HEK293T (cell line): ENCODE data around the gene SPSB4.

Experiments
- CTCF ChIA-PET: fragments of 350-600 bp; formaldehyde crosslinking; extraction: SDS; loops from one replicate; lab custom pipeline; 2021; ENCODE audit warnings: antibody characterized with exemption, inconsistent platforms; lab: Yijun Ruan, JAX
- POLR2A ChIA-PET: fragments of 350-600 bp; formaldehyde crosslinking; extraction: SDS; loops from one replicate; lab custom pipeline; 2020; ENCODE audit warnings: antibody characterized with exemption, inconsistent platforms; lab: Yijun Ruan, JAX
- DNase-seq: peaks from one replicate; pipeline ENCODE4 v3.0.0; 2012; ENCODE audit warnings: mixed read lengths; ENCODE audit errors: extremely low spot score
- ARNT ChIP-seq: fragments of 450-650 bp; IDR thresholded peaks from 2 replicates; pipeline ENCODE4 v1.6.1; 2017; ENCODE audit warnings: mild to moderate bottlenecking
- BHLHE40 ChIP-seq: fragments of 450-650 bp; IDR thresholded peaks from 2 replicates; pipeline ENCODE4 v1.6.1; 2016; ENCODE audit warnings: mild to moderate bottlenecking, moderate library complexity, borderline replicate concordance
- CTBP1 ChIP-seq: fragments of 450-650 bp; IDR thresholded peaks from 2 replicates; pipeline ENCODE4 v1.6.1; 2016; ENCODE audit warnings: borderline replicate concordance
- ELF4 ChIP-seq: fragments of 450-650 bp; IDR thresholded peaks from 2 replicates; pipeline ENCODE4 v1.6.1; 2017; ENCODE audit warnings: antibody characterized with exemption
- FOXA1 ChIP-seq: fragments of 450-650 bp; IDR thresholded peaks from 2 replicates; pipeline ENCODE4 v1.6.1; 2016; ENCODE audit warnings: mild to moderate bottlenecking
- FOXK2 ChIP-seq: fragments of 450-650 bp; IDR thresholded peaks from 2 replicates; pipeline ENCODE4 v1.6.1; 2016; ENCODE audit warnings: mild to moderate bottlenecking
- FOXM1 ChIP-seq: fragments of 450-650 bp; IDR thresholded peaks from 2 replicates; pipeline ENCODE4 v1.6.1; 2017; ENCODE audit warnings: mild to moderate bottlenecking, borderline replicate concordance
- HDGF ChIP-seq: fragments of 450-650 bp; IDR thresholded peaks from 2 replicates; pipeline ENCODE4 v1.6.1; 2017; ENCODE audit warnings: antibody characterized with exemption, borderline replicate concordance
- L3MBTL2 ChIP-seq: fragments of 450-650 bp; conservative IDR thresholded peaks from 2 replicates; pipeline ENCODE4 v1.6.1; 2016; ENCODE audit warnings: mild to moderate bottlenecking
- LEF1 ChIP-seq: fragments of 450-650 bp; IDR thresholded peaks from 2 replicates; pipeline ENCODE4 v1.6.1; 2017; ENCODE audit warnings: mild to moderate bottlenecking, borderline replicate concordance
- NFRKB ChIP-seq: fragments of 450-650 bp; IDR thresholded peaks from 2 replicates; pipeline ENCODE4 v1.6.1; 2016; ENCODE audit warnings: mild to moderate bottlenecking, moderate library complexity
- PKNOX1 ChIP-seq: fragments of 450-650 bp; IDR thresholded peaks from 2 replicates; pipeline ENCODE4 v1.6.1; 2016
- SP1 ChIP-seq: fragments of 450-650 bp; IDR thresholded peaks from 2 replicates; pipeline ENCODE4 v1.6.1; 2017
- SUZ12 ChIP-seq: fragments of 450-650 bp; IDR thresholded peaks from 2 replicates; pipeline ENCODE4 v1.6.1; 2016; ENCODE audit warnings: mild to moderate bottlenecking
- TARDBP ChIP-seq: fragments of 450-650 bp; IDR thresholded peaks from 2 replicates; pipeline ENCODE4 v1.6.1; 2016
- ZNF384 ChIP-seq: fragments of 450-650 bp; IDR thresholded peaks from 2 replicates; pipeline ENCODE4 v1.6.1; 2016

The SPSB4 gene

DNA sequence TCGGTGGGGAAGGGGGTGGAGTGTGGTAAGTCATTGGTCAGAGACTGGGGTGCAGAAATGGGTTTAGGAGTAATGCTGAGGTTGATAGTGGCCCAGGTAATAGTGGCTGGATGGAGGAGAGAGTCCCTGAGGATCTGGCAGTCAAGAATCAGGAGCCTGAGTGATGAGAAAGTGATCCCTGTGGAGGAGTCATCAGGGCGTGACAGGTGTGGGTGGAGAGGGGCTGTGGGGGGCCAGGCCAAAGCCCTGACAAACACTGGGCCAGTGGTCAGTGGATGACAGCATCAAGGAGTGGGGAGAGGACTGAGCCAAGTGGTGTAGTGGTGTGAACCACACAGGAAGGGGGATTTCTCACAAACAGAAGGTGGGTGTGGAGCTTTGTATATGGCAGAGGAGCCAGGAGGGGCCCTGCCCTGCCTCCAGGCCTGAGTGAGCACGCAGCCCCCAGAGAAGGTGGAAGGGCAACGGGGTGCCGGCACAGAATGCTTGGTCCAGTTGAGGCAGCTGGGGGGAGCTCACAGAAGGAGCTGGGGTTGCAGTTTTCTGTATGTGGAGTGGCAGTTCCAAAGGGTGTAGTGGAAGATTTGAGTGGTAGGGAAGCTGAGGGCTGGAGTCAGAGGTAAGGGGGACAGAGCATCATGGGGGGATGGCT, 77.1 kb downstream of the SPSB4 start:
- CTCF ChIA-PET = interaction anchor here (1.0 to 1.4 kb wide), 3 partner anchors 13 to 23 kb away, joined by 3 to 10 read pairs (median 4); no protein-coding TSS in a partner anchor
- POLR2A ChIA-PET = no interaction called here
- TF ChIP-seq ARNT (no peak), FOXM1 (no peak), SUZ12 (no peak), PKNOX1 (no peak), ZNF384 (no peak), SP1 (no peak), BHLHE40 (no peak)
- DNase-seq = no peak

DNA sequence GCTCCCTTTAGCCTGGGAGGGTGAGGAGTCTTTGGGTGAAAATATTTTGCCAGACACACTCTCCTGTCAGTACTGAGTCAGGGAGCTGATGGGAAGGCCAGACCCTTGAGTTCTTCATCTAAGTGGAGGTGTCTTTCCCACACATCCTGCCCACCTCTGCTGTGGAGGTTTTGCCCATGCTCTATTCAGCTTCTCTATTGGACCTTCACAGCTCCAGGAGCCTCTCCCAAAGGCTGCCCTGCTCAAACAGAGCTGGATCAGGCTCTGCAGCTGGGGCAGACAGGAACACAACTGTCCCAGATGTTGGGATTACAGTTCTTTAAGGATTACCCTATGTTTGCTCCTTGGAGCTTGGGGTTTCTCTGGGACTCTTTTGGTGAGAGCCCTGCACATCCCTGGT, 77.9 kb downstream of the SPSB4 start:
- TF ChIP-seq SUZ12 (no peak), FOXK2 (no peak), ZNF384 (no peak), FOXM1 (no peak), BHLHE40 (no peak), ELF4 (no peak), HDGF (no peak), L3MBTL2 (no peak), TARDBP (no peak), PKNOX1 (no peak), NFRKB (no peak), ARNT (no peak), CTBP1 (no peak)
- no peak for DNase-seq
- CTCF ChIA-PET = interaction anchor here (1.0 to 1.4 kb wide), 2 partner anchors 14 to 23 kb away, joined by 3 to 4 read pairs; no protein-coding TSS in a partner anchor
- POLR2A ChIA-PET = no interaction called here

DNA sequence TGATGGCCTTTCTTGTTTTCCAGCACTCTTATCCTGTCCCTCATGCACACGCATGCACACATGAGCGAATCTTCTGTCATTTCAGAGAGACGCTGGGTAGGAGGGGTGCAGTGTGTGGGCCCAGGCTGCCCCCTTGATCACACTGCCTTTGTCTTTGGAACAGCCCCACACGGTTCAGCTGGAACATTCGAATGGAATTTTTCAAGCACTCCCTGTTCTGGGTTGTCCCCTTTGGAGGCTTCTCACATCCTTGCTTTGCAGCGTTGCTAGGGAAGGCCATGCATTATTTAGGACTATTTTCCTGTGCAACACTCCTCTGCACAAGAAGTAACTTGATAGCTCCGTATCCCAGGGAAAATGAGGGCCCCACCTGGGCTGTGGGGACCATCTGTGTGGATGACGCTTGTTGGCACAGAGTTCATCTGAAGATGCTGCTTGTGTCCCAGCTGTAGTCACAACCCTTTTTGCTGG, 78.4 kb downstream of the SPSB4 start:
- TF ChIP-seq L3MBTL2 (no peak), NFRKB (no peak), FOXM1 (no peak), FOXK2 (no peak), SUZ12 (no peak), ZNF384 (no peak), SP1 (no peak), PKNOX1 (no peak), ARNT (no peak), TARDBP (no peak), FOXA1 (no peak), ELF4 (no peak), CTBP1 (no peak), BHLHE40 (no peak), LEF1 (no peak), HDGF (no peak)
- ChIA-PET CTCF (interaction anchor here (1.4 kb wide), 1 partner anchor 15 kb away, joined by 3 read pairs; no protein-coding TSS in a partner anchor), POLR2A (no interaction called here)
- no peak for DNase-seq

DNA sequence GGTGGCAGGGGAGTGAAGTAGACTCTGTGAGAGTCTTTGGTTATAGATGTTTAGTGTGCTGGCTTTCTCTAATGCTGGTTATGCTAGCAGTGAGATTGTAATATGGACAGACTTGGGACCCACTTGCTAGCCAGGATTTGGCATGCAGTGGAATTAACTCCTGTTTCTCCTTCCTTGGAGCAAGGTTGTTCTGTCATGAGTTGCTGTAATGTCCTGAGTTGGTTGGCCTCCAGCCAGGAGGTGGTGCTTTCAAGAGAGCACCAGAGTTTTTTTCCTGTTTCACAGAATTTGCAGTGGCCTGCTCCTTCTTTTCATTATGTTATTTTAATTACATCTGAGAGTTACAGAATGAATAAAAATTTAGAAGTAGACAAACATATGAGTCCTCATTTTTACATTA, 92.4 kb downstream of the SPSB4 start:
- TF ChIP-seq ELF4 (no peak), FOXM1 (no peak), ARNT (no peak), NFRKB (no peak), L3MBTL2 (no peak), TARDBP (no peak), CTBP1 (no peak), BHLHE40 (no peak)
- POLR2A ChIA-PET = no interaction called here
- DNase-seq = no peak
- CTCF ChIA-PET = no interaction called here

GRCh38 chr3:141146979-141147470, 95.9 kb downstream of the SPSB4 start:
- ChIA-PET POLR2A (no interaction called here), CTCF (no interaction called here)
- no peak for DNase-seq
- no peak for TF ChIP-seq NFRKB

- TF ChIP-seq BHLHE40 = no peak
- TF ChIP-seq FOXM1 = no peak
- TF ChIP-seq PKNOX1 = no peak
- no peak for TF ChIP-seq CTBP1
- no peak for TF ChIP-seq L3MBTL2
- ChIA-PET POLR2A (no interaction called here), CTCF (no interaction called here)
- no peak for DNase-seq
Measured at GRCh38 chr3:141147657-141148056, 96.5 kb downstream of the SPSB4 start.

- POLR2A ChIA-PET = no interaction called here
- no peak for DNase-seq
- CTCF ChIA-PET = no interaction called here
- TF ChIP-seq HDGF = no peak
- TF ChIP-seq LEF1 = no peak
- TF ChIP-seq FOXM1 = no peak
- TF ChIP-seq NFRKB = no peak
- TF ChIP-seq SUZ12 = no peak
- no peak for TF ChIP-seq BHLHE40
- TF ChIP-seq PKNOX1 = no peak
- TF ChIP-seq CTBP1 = no peak
- no peak for TF ChIP-seq L3MBTL2
- TF ChIP-seq ARNT = no peak
- no peak for TF ChIP-seq SP1
- no peak for TF ChIP-seq FOXA1
- TF ChIP-seq TARDBP = no peak
Measured at GRCh38 chr3:141148169-141148568, 97.0 kb downstream of the SPSB4 start.
